H1 (cell line): ENCODE measurements around the gene IL17RE. TPM values are rescaled to one million over a fixed set of nuclear protein-coding genes. Genes with fewer than 3 reads are reported as not detected.
A peak's percentile ranks its signal among the peaks of the same experiment; 100 is the strongest.

ENCODE experiments used
- BCL11A ChIP-seq, 2 experiments: IDR thresholded peaks; one replicate each; pipeline ENCODE4 v1.6.1; 2011; ENCODE audit warnings: low read depth in 2 of 2, low read length in 2 of 2, mild to moderate bottlenecking in 2 of 2
- BRCA1 ChIP-seq: IDR thresholded peaks from 2 replicates; pipeline ENCODE4 v1.6.1; 2012; ENCODE audit warnings: low read depth, low read length, improper control_type of control experiment
- CBX8 ChIP-seq: fragments of 300-800, 300-1000 bp; sonication (generic); IDR thresholded peaks from 2 replicates; pipeline ENCODE4 v1.7.1; 2016; ENCODE audit warnings: low read depth, low read length, borderline replicate concordance
- CEBPB ChIP-seq: IDR thresholded peaks from 2 replicates; pipeline ENCODE4 v1.6.1; 2012; ENCODE audit warnings: low read depth, low read length
- KDM1A ChIP-seq: fragments of 200-600, 300-600 bp; sonication (generic); IDR thresholded peaks from 2 replicates; pipeline ENCODE4 v1.7.1; 2016; ENCODE audit warnings: mild to moderate bottlenecking, low read length, borderline replicate concordance
- MAFK ChIP-seq: IDR thresholded peaks from 2 replicates; pipeline ENCODE4 v1.6.1; 2012; ENCODE audit warnings: low read depth, mild to moderate bottlenecking, improper control_type of control experiment, low read length
- NRF1 ChIP-seq: IDR thresholded peaks from 2 replicates; pipeline ENCODE4 v1.6.1; 2011; ENCODE audit warnings: mild to moderate bottlenecking, low read depth, low read length, improper control_type of control experiment
- POLR2AphosphoS5 ChIP-seq: IDR thresholded peaks from 2 replicates; pipeline ENCODE4 v1.6.1; 2011; ENCODE audit warnings: low read depth, low read length
- RAD21 ChIP-seq, 2 experiments: IDR thresholded peaks in 1 of 2; conservative IDR thresholded peaks in 1 of 2; 2 replicates each; pipeline ENCODE4 v1.6.1; 2011; ENCODE audit warnings: low read depth in 2 of 2, low read length in 2 of 2, improper control_type of control experiment in 1 of 2, inconsistent platforms in 1 of 2, mild to moderate bottlenecking in 1 of 2, moderate library complexity in 1 of 2
- RFX5 ChIP-seq: IDR thresholded peaks from 2 replicates; pipeline ENCODE4 v1.6.1; 2011; ENCODE audit warnings: low read depth, low read length, improper control_type of control experiment, borderline replicate concordance
- RXRA ChIP-seq: IDR thresholded peaks from 2 replicates; pipeline ENCODE4 v1.6.1; 2011; ENCODE audit warnings: low read depth, mild to moderate bottlenecking, low read length, moderate library complexity; ENCODE audit not compliant: insufficient read depth
- SIRT6 ChIP-seq: IDR thresholded peaks from one replicate; pipeline ENCODE4 v1.7.1; 2012; ENCODE audit warnings: low read length, inconsistent platforms
- SP1 ChIP-seq: IDR thresholded peaks from 2 replicates; pipeline ENCODE4 v1.6.1; 2011; ENCODE audit warnings: low read depth, low read length
- SP4 ChIP-seq: IDR thresholded peaks from 2 replicates; pipeline ENCODE4 v1.6.1; 2012; ENCODE audit warnings: low read length, inconsistent platforms
- SRF ChIP-seq: IDR thresholded peaks from 2 replicates; pipeline ENCODE4 v1.6.1; 2011; ENCODE audit warnings: mild to moderate bottlenecking, low read depth, low read length, moderate library complexity
- SUZ12 ChIP-seq: fragments of 200-600 bp; sonication (generic); IDR thresholded peaks from 2 replicates; pipeline ENCODE4 v1.6.1; 2012; ENCODE audit warnings: mild to moderate bottlenecking, inconsistent platforms, low read length, moderate library complexity, mixed read lengths
- TCF12 ChIP-seq: IDR thresholded peaks from 2 replicates; pipeline ENCODE4 v1.6.1; 2011; ENCODE audit warnings: low read depth, mild to moderate bottlenecking, low read length
- YY1 ChIP-seq: IDR thresholded peaks from 2 replicates; pipeline ENCODE4 v1.6.1; 2011; ENCODE audit warnings: low read depth, mild to moderate bottlenecking, low read length
- polyA plus RNA-seq, 7 experiments: library from polyadenylated mRNA; depleted of rRNA in 3 of 7; stranded (reverse) in 5 of 7; unstranded in 2 of 7; fragments of >200 nt in 5 of 7; fragments of 200-250 nt in 2 of 7; gene quantifications; 1 replicate in 5 of 7; 2 replicates in 1 of 7; 4 replicates in 1 of 7; pipeline versions ENCODE4 v1.2.1 to v1.2.3, GENCODE V29; 2011 to 2013; ENCODE audit warnings: missing spikeins in 2 of 7, mixed read lengths in 2 of 7
- total RNA-seq: library from RNA; stranded (reverse); fragmentation: NEBNext Ultra II Directional; extraction: Animal tissue kit (Norgen Biotek cat#: 25700); gene quantifications from 2 replicates; pipeline ENCODE4 v1.2.1, GENCODE V29; 2021
- TF ChIP-seq, protein P1 (sequence below): IDR thresholded peaks from 2 replicates; pipeline ENCODE4 v1.6.1; 2011; ENCODE audit warnings: low read depth, mild to moderate bottlenecking, low read length; ENCODE audit not compliant: insufficient read depth
- TF ChIP-seq, protein P2 (sequence below): IDR thresholded peaks from 2 replicates; pipeline ENCODE4 v1.6.1; 2011; ENCODE audit warnings: low read length, improper control_type of control experiment
- TF ChIP-seq, protein P3 (sequence below): IDR thresholded peaks from 2 replicates; pipeline ENCODE4 v1.6.1; 2012; ENCODE audit warnings: low read length, inconsistent platforms

The IL17RE gene
- total and polyA plus RNA-seq, 2 of the 8 experiments (the other 6 are each of a cell fraction or from before 2014, with no cell fraction given), result 3.4 to 4.9 TPM

DNA sequence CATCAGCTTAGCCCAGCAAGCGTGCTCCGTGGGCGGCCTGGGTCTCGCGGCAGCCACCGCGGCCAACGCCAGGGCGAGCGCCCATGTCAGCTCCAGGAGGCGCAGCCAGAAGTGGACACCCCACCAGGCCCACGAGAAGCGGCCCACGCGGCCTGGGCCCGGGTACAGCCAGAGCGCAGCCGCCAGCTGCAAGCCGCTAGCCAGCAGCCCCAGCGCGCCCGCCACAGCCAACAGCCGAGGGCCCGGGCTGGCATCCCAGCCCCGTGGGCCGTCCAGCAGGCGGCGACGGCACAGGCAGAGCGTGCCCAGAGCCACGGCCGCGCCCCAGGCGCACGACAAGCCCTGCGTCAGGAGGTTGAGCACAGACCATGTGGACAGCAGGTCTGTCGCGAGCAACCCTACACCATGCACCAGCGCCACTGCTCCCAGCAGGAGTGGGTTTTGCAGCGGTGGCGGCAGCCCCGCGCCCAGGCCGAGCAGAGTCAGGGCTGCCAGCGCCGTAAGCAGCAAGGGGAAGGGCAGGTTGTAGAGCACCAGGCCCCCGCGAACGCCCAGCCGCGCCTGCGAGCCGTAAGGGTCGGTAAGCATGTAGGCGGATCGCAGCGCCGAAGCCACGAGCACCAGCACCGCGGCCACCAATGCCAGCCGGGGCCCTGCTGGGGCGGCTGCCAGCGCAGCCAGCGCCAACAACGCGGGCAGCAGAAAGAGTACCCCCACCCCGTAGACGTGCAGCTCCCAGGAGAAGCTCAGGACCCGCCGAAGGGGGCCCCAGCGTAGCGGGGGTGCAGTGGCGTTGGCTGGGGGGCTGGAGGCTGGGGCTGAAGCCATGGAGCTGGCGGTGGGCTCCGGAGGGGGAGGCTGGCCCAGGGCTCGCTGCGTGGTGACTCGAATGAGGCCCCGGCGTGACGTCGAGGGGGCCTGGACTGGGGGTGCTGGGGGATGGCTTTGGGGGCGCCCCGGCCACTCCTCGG lies 44.7 kb downstream of the IL17RE start (continued):
- TF ChIP-seq, protein P1, sequence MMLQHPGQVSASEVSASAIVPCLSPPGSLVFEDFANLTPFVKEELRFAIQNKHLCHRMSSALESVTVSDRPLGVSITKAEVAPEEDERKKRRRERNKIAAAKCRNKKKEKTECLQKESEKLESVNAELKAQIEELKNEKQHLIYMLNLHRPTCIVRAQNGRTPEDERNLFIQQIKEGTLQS, result no peak
- no peak for TF ChIP-seq KDM1A
- no peak for TF ChIP-seq RXRA
- TF ChIP-seq, protein P2, sequence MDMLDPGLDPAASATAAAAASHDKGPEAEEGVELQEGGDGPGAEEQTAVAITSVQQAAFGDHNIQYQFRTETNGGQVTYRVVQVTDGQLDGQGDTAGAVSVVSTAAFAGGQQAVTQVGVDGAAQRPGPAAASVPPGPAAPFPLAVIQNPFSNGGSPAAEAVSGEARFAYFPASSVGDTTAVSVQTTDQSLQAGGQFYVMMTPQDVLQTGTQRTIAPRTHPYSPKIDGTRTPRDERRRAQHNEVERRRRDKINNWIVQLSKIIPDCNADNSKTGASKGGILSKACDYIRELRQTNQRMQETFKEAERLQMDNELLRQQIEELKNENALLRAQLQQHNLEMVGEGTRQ, result 0 out of 2 replicates have a peak, but pooled peaks have one; percentile 12
- no peak for TF ChIP-seq SP1
- no peak for TF ChIP-seq SIRT6
- peak; percentile 38 to 58; a peak in 3 of 4 replicates for TF ChIP-seq RAD21 (IDR thresholded peaks at IDR 0.05 in 1 of 2, conservative IDR thresholded peaks at IDR 0.05 in 1 of 2; ENCODE audit: low read depth in 2 of 2, low read length in 2 of 2)
- TF ChIP-seq SRF, result no peak
- TF ChIP-seq MAFK, result no peak
- TF ChIP-seq NRF1, result no peak
- no peak for TF ChIP-seq SUZ12
- no peak for TF ChIP-seq YY1
- peak; percentile 31; the same call in 1 of the 2 replicates for TF ChIP-seq POLR2AphosphoS5
- TF ChIP-seq, protein P3, sequence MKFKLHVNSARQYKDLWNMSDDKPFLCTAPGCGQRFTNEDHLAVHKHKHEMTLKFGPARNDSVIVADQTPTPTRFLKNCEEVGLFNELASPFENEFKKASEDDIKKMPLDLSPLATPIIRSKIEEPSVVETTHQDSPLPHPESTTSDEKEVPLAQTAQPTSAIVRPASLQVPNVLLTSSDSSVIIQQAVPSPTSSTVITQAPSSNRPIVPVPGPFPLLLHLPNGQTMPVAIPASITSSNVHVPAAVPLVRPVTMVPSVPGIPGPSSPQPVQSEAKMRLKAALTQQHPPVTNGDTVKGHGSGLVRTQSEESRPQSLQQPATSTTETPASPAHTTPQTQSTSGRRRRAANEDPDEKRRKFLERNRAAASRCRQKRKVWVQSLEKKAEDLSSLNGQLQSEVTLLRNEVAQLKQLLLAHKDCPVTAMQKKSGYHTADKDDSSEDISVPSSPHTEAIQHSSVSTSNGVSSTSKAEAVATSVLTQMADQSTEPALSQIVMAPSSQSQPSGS, result no peak
- no peak for TF ChIP-seq BRCA1
- no peak for TF ChIP-seq TCF12
- TF ChIP-seq CEBPB, result no peak
- 0 out of 2 replicates have a peak, but pooled peaks have one; percentile 21 for TF ChIP-seq SP4
- no peak for TF ChIP-seq RFX5
- no peak for TF ChIP-seq BCL11A (IDR thresholded peaks at IDR 0.05; ENCODE audit: low read depth in 2 of 2, low read length in 2 of 2)
- TF ChIP-seq CBX8, result no peak
